HG02840 (cell line): ENCODE results near the gene NEMP2.

Source experiments
- ATAC-seq: cut with Tn5 transposase; IDR thresholded peaks from one replicate; pipeline ENCODE4 v1.9.1; 2021; ENCODE audit warnings: mild to moderate bottlenecking, moderate library complexity, moderate number of reproducible peaks; ENCODE audit not compliant: unreplicated experiment, low FRiP score

Gene NEMP2

GRCh38 chr2:190561094-190561493 lies 26.6 kb upstream of the NEMP2 start:
- no peak for ATAC-seq

- ATAC-seq, result no peak
These were observed 20.0 kb upstream of the NEMP2 start for GRCh38 chr2:190554357-190555006.

GRCh38 chr2:190553254-190553653 lies 18.7 kb upstream of the NEMP2 start:
- ATAC-seq, result no peak

GRCh38 chr2:190551928-190552327 lies 17.4 kb upstream of the NEMP2 start:
- no peak for ATAC-seq

GRCh38 chr2:190550137-190550536 lies 15.6 kb upstream of the NEMP2 start:
- ATAC-seq, result no peak

GRCh38 chr2:190547886-190548285 lies 13.4 kb upstream of the NEMP2 start:
- ATAC-seq, result no peak

GRCh38 chr2:190546734-190547133 lies 12.2 kb upstream of the NEMP2 start:
- no peak for ATAC-seq

GRCh38 chr2:190545555-190546385 lies 11.2 kb upstream of the NEMP2 start:
- no peak for ATAC-seq

GRCh38 chr2:190545093-190545492 lies 10.6 kb upstream of the NEMP2 start:
- ATAC-seq, result no peak

GRCh38 chr2:190540048-190540447 lies 5.5 kb upstream of the NEMP2 start:
- no peak for ATAC-seq

- ATAC-seq, result no peak
These were observed 3.7 kb upstream of the NEMP2 start for GRCh38 chr2:190538201-190538600.

- ATAC-seq, result no peak
These were observed 3.2 kb upstream of the NEMP2 start for GRCh38 chr2:190537765-190538164.

GRCh38 chr2:190535586-190535985 lies 1.1 kb upstream of the NEMP2 start:
- ATAC-seq, result no peak

GRCh38 chr2:190535121-190535439 lies 558 bp upstream of the NEMP2 start:
- no peak for ATAC-seq

- ATAC-seq, result peak; percentile 12
These were observed 583 bp downstream of the NEMP2 start for GRCh38 chr2:190533968-190534309.

- no peak for ATAC-seq
These were observed 1.2 kb downstream of the NEMP2 start for GRCh38 chr2:190533175-190533967.

GRCh38 chr2:190532581-190532980 lies 1.9 kb downstream of the NEMP2 start:
- ATAC-seq, result no peak

GRCh38 chr2:190530248-190530900 lies 4.1 kb downstream of the NEMP2 start:
- no peak for ATAC-seq

- ATAC-seq, result no peak
These were observed 4.9 kb downstream of the NEMP2 start for GRCh38 chr2:190529486-190530247.

- no peak for ATAC-seq
These were observed 6.0 kb downstream of the NEMP2 start for GRCh38 chr2:190528521-190529001.
